HG03039 (cell line): ENCODE measurements around the gene EIF6.
A peak's percentile ranks its signal among the peaks of the same experiment; 100 is the strongest.
"Not testable (repeated sequence)": the region's sequence is repeated elsewhere in the genome, so short reads cannot be mapped to it uniquely, and the experiment has no call there.

Experiments used
- ATAC-seq: cut with Tn5 transposase; IDR thresholded peaks from one replicate; pipeline ENCODE4 v1.9.1; 2021; ENCODE audit warnings: mild to moderate bottlenecking, moderate library complexity; ENCODE audit not compliant: unreplicated experiment

EIF6 gene

GRCh38 chr20:35284267-35284991, at the start of gene EIF6:
Gene EIF6 (minus strand): TSS chr20:35284772. CDS start chr20:35284487, 285 bp downstream.
- ATAC-seq = peak; percentile 60

- ATAC-seq = no peak
These were observed 49.0 kb upstream of the EIF6 start for GRCh38 chr20:35333606-35334005.

- ATAC-seq = no peak
These were observed 48.1 kb upstream of the EIF6 start for GRCh38 chr20:35332540-35333200.

- ATAC-seq = no peak
These were observed 45.0 kb upstream of the EIF6 start for GRCh38 chr20:35329435-35330139.

GRCh38 chr20:35328689-35329088, 44.1 kb upstream of the EIF6 start:
- no peak for ATAC-seq

- ATAC-seq = no peak
These were observed 43.6 kb upstream of the EIF6 start for GRCh38 chr20:35328095-35328685.

GRCh38 chr20:35327074-35327976, 42.8 kb upstream of the EIF6 start:
- ATAC-seq = no peak

- ATAC-seq = no peak
These were observed 42.1 kb upstream of the EIF6 start for GRCh38 chr20:35326740-35327073.

GRCh38 chr20:35326021-35326739, 41.6 kb upstream of the EIF6 start:
- ATAC-seq = no peak

- ATAC-seq = no peak
These were observed 40.8 kb upstream of the EIF6 start for GRCh38 chr20:35325401-35325800.

- ATAC-seq = no peak
These were observed 36.0 kb upstream of the EIF6 start for GRCh38 chr20:35320396-35321126.

GRCh38 chr20:35319871-35320197, 35.3 kb upstream of the EIF6 start:
- no peak for ATAC-seq

- ATAC-seq = no peak
These were observed 34.8 kb upstream of the EIF6 start for GRCh38 chr20:35319192-35319870.

GRCh38 chr20:35318502-35319157, 34.1 kb upstream of the EIF6 start:
- no peak for ATAC-seq

GRCh38 chr20:35317416-35318210, 33.0 kb upstream of the EIF6 start:
- no peak for ATAC-seq

GRCh38 chr20:35316086-35316485, 31.5 kb upstream of the EIF6 start:
- no peak for ATAC-seq

- ATAC-seq = not testable (repeated sequence)
These were observed 31.1 kb upstream of the EIF6 start for GRCh38 chr20:35315632-35316020.
